PC-3 (cell line): Measurements from ENCODE around the gene SCGB1A1.

ENCODE experiments used
- EZH2 ChIP-seq: fragments of 300-600 bp; sonication (generic); IDR thresholded peaks from one replicate; pipeline ENCODE4 v1.6.1; 2017; ENCODE audit warnings: antibody characterized with exemption, mild to moderate bottlenecking, low read length; ENCODE audit not compliant: unreplicated experiment
- TF ChIP-seq, protein P1 (sequence below): fragments of 300-600 bp; sonication (generic); conservative IDR thresholded peaks from 2 replicates; pipeline ENCODE4 v1.5.1; 2017; ENCODE audit warnings: antibody characterized with exemption, low read depth, mild to moderate bottlenecking, low read length

DNA sequence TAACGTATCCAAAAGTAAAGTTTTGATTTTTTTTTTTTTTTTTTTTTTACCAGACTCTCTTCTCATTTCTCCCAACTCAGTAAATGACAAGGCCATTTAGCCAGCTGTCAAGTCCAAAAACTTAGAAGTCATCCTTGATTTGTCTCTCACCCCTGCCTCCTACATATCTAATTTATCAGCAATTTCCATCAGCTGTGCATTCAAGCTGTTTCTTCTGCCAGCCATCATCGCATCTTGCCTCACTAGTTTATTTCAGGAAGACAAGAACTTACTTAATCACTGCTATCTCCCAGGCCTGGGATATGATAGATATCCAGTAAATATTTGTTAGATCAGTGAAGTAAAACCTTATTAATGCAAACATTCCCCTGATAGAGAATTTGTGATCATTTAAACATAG, 47.6 kb downstream of the SCGB1A1 start:
- TF ChIP-seq, protein P1, sequence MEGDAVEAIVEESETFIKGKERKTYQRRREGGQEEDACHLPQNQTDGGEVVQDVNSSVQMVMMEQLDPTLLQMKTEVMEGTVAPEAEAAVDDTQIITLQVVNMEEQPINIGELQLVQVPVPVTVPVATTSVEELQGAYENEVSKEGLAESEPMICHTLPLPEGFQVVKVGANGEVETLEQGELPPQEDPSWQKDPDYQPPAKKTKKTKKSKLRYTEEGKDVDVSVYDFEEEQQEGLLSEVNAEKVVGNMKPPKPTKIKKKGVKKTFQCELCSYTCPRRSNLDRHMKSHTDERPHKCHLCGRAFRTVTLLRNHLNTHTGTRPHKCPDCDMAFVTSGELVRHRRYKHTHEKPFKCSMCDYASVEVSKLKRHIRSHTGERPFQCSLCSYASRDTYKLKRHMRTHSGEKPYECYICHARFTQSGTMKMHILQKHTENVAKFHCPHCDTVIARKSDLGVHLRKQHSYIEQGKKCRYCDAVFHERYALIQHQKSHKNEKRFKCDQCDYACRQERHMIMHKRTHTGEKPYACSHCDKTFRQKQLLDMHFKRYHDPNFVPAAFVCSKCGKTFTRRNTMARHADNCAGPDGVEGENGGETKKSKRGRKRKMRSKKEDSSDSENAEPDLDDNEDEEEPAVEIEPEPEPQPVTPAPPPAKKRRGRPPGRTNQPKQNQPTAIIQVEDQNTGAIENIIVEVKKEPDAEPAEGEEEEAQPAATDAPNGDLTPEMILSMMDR: no peak
- TF ChIP-seq EZH2: no peak
